Ovary (tissue), 9 donors: Measurements from ENCODE around the gene CENATAC. TPM values are rescaled to one million over a fixed set of nuclear protein-coding genes. Genes with fewer than 3 reads are reported as not detected.

Experiments used
- DNase-seq, 5 donors: peaks; one replicate each; pipeline ENCODE4 v3.0.0-alpha.2; 2019 to 2020
- H3K27ac ChIP-seq, 2 donors: fragments of 200-600 bp; one replicate each; pipeline versions ENCODE4 v1.5.1 to v1.8.0; 2019 to 2022
- H3K27me3 ChIP-seq: fragments of 200-600 bp; one replicate; pipeline ENCODE4 v1.8.0; 2022
- H3K36me3 ChIP-seq: fragments of 200-600 bp; sonication (generic); one replicate; pipeline ENCODE4 v1.5.1; 2019
- H3K4me1 ChIP-seq: one replicate; pipeline ENCODE4 v1.8.1; 2013; ENCODE audit warnings: mild to moderate bottlenecking, moderate library complexity; ENCODE audit not compliant: insufficient read depth
- H3K4me3 ChIP-seq: fragments of 200-600 bp; sonication (generic); one replicate; pipeline ENCODE4 v1.5.1; 2017
- H3K9me3 ChIP-seq, 2 donors: fragments of 200-600 bp in 1 of 2; sonication (generic) in 1 of 2; one replicate each; pipeline versions ENCODE4 v1.5.1 to v1.8.1; 2013 to 2019; ENCODE audit warnings: mild to moderate bottlenecking in 1 of 2, moderate library complexity in 1 of 2
- EP300 ChIP-seq: sonication (generic); formaldehyde crosslinking; IDR thresholded peaks from one replicate; pipeline ENCODE4 v1.6.1; 2017; ENCODE audit warnings: antibody characterized with exemption
- POLR2A ChIP-seq: fragments of 450-650 bp; IDR thresholded peaks from one replicate; pipeline ENCODE4 v1.6.1; 2017; ENCODE audit warnings: antibody characterized with exemption, mild to moderate bottlenecking, moderate library complexity
- WGBS, 3 donors: extraction: QIAGEN DNeasy Blood & Tissue Kit in 1 of 3; methylation state at CpG; one replicate each; pipeline versions ENCODE4 v1.1.5 to v1.1.7; 2013 to 2017; 5-methylcytosine and 5-hydroxymethylcytosine counted together
- intact Hi-C, 4 donors: fragments of 100-400 bp; cut with DNase I; formaldehyde crosslinking; loops; one replicate each; pipeline versions ENCODE4 v1.11.0 to v1.15.1; 2022 to 2023
- microRNA-seq, 3 donors: library from miRNA; unstranded; fragments of <30 nt; microRNA quantifications; one replicate each; pipeline versions ENCODE4 to v1.2.0, GENCODE V29; 2019 to 2020
- polyA plus RNA-seq, 2 donors: library from polyadenylated mRNA; stranded (reverse); fragments of 200-250 nt in 1 of 2; fragments of 350-450 nt in 1 of 2; fragmentation: Illumina TruSeq in 1 of 2; extraction: RNeasy Lipid Tissue Mini Kit (QIAGEN cat#74804) in 1 of 2; gene quantifications; one replicate each; pipeline ENCODE4 v1.2.3, GENCODE V29; 2013 to 2014
- small RNA-seq: library from RNA; depleted of rRNA; stranded (forward); fragments of <200 nt; gene quantifications from one replicate; pipeline ENCODE3, GENCODE V24; 2016
- total RNA-seq, 7 donors: library from RNA; depleted of rRNA in 2 of 7; stranded (reverse); fragments of >200 nt in 2 of 7; fragmentation: NEBNext Ultra II Directional in 3 of 7; extraction: Animal tissue kit (Norgen Biotek cat#: 25700) in 3 of 7; gene quantifications; one replicate each; pipeline versions ENCODE4 v1.1.0 to v1.2.4, GENCODE V29; 2016 to 2023
- TF ChIP-seq, protein P1 (sequence below), 3 donors: fragments of 450-650 bp in 2 of 3; fragments of 200-600 bp in 1 of 3; IDR thresholded peaks; one replicate each; pipeline versions ENCODE4 v1.5.1 to v1.8.0; 2016 to 2022; ENCODE audit warnings: antibody characterized with exemption in 3 of 3, mild to moderate bottlenecking in 1 of 3
- donor health status: DM: no; HTN: no; CAD: no; lungs with moderate emphysema.
- donor health status: DM: no; HTN: no; CAD: no.
- donor health status: Bipolar disorder and iron deficiency.
- donor health status: DM: yes; HTN: yes; CAD: no.
- donor health status: DM: no; HTN: no; CAD: no.
- donor health status: DM: yes; HTN: yes; CAD: no.

The CENATAC gene
- total and polyA plus RNA-seq, 9 donors: 19.9 to 51.0 (median 26.3) TPM

DNA sequence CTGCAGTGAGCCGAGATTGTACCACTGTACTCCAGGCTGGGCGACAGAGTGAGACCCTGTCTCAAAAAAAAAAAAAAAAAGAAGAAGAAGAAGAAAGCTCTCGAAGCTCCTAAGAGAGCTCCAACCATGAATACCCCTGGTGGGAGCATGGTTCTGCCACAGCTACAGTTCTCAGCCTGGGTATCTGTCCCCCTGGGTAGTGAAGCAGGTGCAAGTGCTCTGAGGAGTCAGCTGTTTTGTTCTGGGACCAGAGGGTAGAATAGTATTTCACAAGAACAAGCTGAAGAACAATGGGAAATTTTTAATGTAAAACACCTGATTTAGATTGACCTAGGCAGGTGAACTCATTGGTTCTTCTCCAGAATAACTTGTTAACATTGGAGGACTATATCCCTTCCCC lies 63.3 kb downstream of the CENATAC start:
- Histone ChIP-seq H3K9me3 (no peaks in the 10 kb centered on the region), H3K27ac (no peak overlapping the region), H3K4me1 (no peaks in the 10 kb centered on the region), H3K4me3 (no peak overlapping the region), H3K27me3 (no peaks in the 10 kb centered on the region), H3K36me3 (no peaks in the 10 kb centered on the region)
- WGBS, 3 donors: 92 to 97% (median 96%) methylated on average over 3 of the region's 3 CpGs
- intact Hi-C loops: no loop called here
- DNase-seq: no peak
- TF ChIP-seq EP300 (no peak), POLR2A (no peak)
- TF ChIP-seq, protein P1, sequence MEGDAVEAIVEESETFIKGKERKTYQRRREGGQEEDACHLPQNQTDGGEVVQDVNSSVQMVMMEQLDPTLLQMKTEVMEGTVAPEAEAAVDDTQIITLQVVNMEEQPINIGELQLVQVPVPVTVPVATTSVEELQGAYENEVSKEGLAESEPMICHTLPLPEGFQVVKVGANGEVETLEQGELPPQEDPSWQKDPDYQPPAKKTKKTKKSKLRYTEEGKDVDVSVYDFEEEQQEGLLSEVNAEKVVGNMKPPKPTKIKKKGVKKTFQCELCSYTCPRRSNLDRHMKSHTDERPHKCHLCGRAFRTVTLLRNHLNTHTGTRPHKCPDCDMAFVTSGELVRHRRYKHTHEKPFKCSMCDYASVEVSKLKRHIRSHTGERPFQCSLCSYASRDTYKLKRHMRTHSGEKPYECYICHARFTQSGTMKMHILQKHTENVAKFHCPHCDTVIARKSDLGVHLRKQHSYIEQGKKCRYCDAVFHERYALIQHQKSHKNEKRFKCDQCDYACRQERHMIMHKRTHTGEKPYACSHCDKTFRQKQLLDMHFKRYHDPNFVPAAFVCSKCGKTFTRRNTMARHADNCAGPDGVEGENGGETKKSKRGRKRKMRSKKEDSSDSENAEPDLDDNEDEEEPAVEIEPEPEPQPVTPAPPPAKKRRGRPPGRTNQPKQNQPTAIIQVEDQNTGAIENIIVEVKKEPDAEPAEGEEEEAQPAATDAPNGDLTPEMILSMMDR (IDR thresholded peaks at IDR 0.05): no peak

DNA sequence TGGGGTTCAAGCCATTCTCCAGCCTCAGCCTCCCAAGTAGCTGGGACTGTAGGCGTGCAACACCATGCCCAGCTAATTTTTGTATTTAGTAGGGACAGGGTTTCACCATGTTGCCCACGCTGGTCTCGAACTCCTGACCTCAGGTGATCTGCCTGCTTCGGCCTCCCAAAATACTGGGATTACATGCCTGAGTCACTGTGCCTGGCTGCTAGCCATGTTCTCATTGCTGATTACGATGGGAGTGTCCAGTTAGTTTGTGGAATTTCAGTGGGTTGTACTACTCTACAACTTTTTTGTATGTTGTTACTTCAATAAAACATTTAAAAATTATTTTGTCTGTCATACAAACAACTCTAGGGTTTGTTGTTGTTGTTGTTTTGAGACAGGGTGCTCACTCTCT lies 64.8 kb downstream of the CENATAC start:
- H3K4me3 ChIP-seq: no peak overlapping the region
- no peaks in the 10 kb centered on the region for H3K36me3 ChIP-seq
- H3K4me1 ChIP-seq: no peaks in the 10 kb centered on the region
- no peaks in the 10 kb centered on the region for H3K27me3 ChIP-seq
- 31 to 41% (median 40%) methylated on average over 5 of the region's 5 CpGs for WGBS, 3 donors
- no peaks in the 10 kb centered on the region for H3K9me3 ChIP-seq
- H3K27ac ChIP-seq: no peak overlapping the region
- intact Hi-C loops: no loop called here
- TF ChIP-seq, protein P1 (IDR thresholded peaks at IDR 0.05): no peak
- no peak for TF ChIP-seq POLR2A
- DNase-seq: peak in 4 of 5 donors; percentile 57 to 72 (median 60)

DNA sequence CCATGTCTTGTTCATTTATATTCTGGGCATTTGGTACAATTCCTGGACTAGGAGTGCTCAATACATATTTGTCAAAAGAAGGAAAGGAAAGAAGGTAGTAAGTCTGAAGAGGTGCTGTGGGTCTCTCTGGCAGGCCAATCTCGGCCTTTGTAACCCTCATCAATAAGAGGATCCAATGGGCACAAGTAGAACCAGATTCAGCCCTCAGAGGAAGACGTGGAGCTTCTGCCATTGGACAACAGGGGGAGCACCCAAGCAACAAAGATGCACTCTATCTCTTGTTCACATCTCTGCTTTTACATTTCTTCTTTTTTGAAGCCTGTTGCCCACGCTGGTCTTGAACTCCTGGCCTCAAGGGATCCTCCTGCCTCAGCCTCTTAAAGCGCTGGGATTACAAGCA lies 67.4 kb downstream of the CENATAC start:
- intact Hi-C loops: no loop called here
- WGBS, 3 donors: 72 to 74% (median 73%) methylated on average over 4 of the region's 4 CpGs
- no peak for TF ChIP-seq POLR2A
- TF ChIP-seq, protein P1 (IDR thresholded peaks at IDR 0.05): no peak
- no peak for TF ChIP-seq EP300
- no peaks in the 10 kb centered on the region for H3K4me1 ChIP-seq
- no peaks in the 10 kb centered on the region for H3K9me3 ChIP-seq
- H3K27me3 ChIP-seq: no peaks in the 10 kb centered on the region
- H3K4me3 ChIP-seq: no peak overlapping the region
- no peaks in the 10 kb centered on the region for H3K36me3 ChIP-seq
- DNase-seq: no peak
- H3K27ac ChIP-seq: no peak overlapping the region

Small RNA genes within 50 kb of the gene (microRNA-seq; reads per million reads assigned to microRNA genes)
- gene MIR3656: 0 to 0.38 (median 0.16) reads per million in 3 donors

Small RNA genes within 50 kb of the gene (small RNA-seq; reads per million reads assigned to genes)
- not detected for gene AP003392.2
- not detected for gene RF00017
- not detected for gene RF00019

Other genes with a start within 250 kb of the CENATAC start
- gene DDX6, start 207.0 kb upstream of the CENATAC start, total RNA-seq: 100 to 1,000 TPM in 5 of 7 donors, 10 to 100 TPM in 2; 81.6 to 212 (median 158) TPM
- gene DDX6, start 207.0 kb upstream of the CENATAC start, polyA plus RNA-seq: 10 to 100 TPM; 33.9 to 80.6 TPM
- gene CXCR5, start 114.2 kb upstream of the CENATAC start, total RNA-seq: under 1 TPM in 1 of 7 donors, not detected in 6; 0.05 TPM
- under 1 TPM in 1 of 2 donors, not detected in 1; 0.17 TPM for gene CXCR5, start 114.2 kb upstream of the CENATAC start, polyA plus RNA-seq
- 100 to 1,000 TPM in 1 of 7 donors, 10 to 100 TPM in 6; 12.9 to 145 (median 79.9) TPM for gene BCL9L, start 72.2 kb upstream of the CENATAC start, total RNA-seq
- gene BCL9L, start 72.2 kb upstream of the CENATAC start, polyA plus RNA-seq: 10 to 100 TPM in 1 of 2 donors, 1 to 10 TPM in 1; 5.5 to 31.2 TPM
- gene UPK2, start 41.8 kb upstream of the CENATAC start, total RNA-seq: not detected
- under 1 TPM in 1 of 2 donors, not detected in 1; 0.13 TPM for gene UPK2, start 41.8 kb upstream of the CENATAC start, polyA plus RNA-seq
- not detected for gene FOXR1, start 26.4 kb upstream of the CENATAC start, total RNA-seq
- 1 to 10 TPM in 1 of 2 donors, not detected in 1; 1.7 TPM for gene FOXR1, start 26.4 kb upstream of the CENATAC start, polyA plus RNA-seq
- 1,000 to 10,000 TPM; 1,999 to 7,045 (median 2,410) TPM for gene RPS25, start 20.2 kb downstream of the CENATAC start, total RNA-seq
- 1,000 to 10,000 TPM; 2,845 to 5,915 TPM for gene RPS25, start 20.2 kb downstream of the CENATAC start, polyA plus RNA-seq
- gene TRAPPC4, start 20.6 kb downstream of the CENATAC start, total RNA-seq: 10 to 100 TPM; 34.0 to 59.1 (median 57.5) TPM
- gene TRAPPC4, start 20.6 kb downstream of the CENATAC start, polyA plus RNA-seq: 10 to 100 TPM; 43.8 to 55.1 TPM
- 10 to 100 TPM; 11.2 to 38.1 (median 14.8) TPM for gene SLC37A4, start 32.7 kb downstream of the CENATAC start, total RNA-seq
- 10 to 100 TPM; 10.5 to 11.9 TPM for gene SLC37A4, start 32.7 kb downstream of the CENATAC start, polyA plus RNA-seq
- 100 to 1,000 TPM in 2 of 7 donors, 10 to 100 TPM in 5; 26.5 to 156 (median 69.7) TPM for gene HYOU1, start 59.1 kb downstream of the CENATAC start, total RNA-seq
- 10 to 100 TPM; 34.6 to 99.3 TPM for gene HYOU1, start 59.1 kb downstream of the CENATAC start, polyA plus RNA-seq
- 10 to 100 TPM; 24.3 to 45.0 (median 34.9) TPM for gene VPS11, start 69.7 kb downstream of the CENATAC start, total RNA-seq
- gene VPS11, start 69.7 kb downstream of the CENATAC start, polyA plus RNA-seq: 10 to 100 TPM; 40.1 to 47.8 TPM
- gene HMBS, start 86.7 kb downstream of the CENATAC start, total RNA-seq: 10 to 100 TPM in 2 of 7 donors, 1 to 10 TPM in 5; 1.1 to 19.4 (median 8.7) TPM
- 1 to 10 TPM; 4.6 to 7.6 TPM for gene HMBS, start 86.7 kb downstream of the CENATAC start, polyA plus RNA-seq
- gene DPAGT1, start 103.7 kb downstream of the CENATAC start, total RNA-seq: 10 to 100 TPM; 14.1 to 31.3 (median 24.4) TPM
- gene DPAGT1, start 103.7 kb downstream of the CENATAC start, polyA plus RNA-seq: 10 to 100 TPM; 18.3 to 61.4 TPM
- 10 to 100 TPM in 1 of 7 donors, 1 to 10 TPM in 6; 4.4 to 13.6 (median 8.8) TPM for gene C2CD2L, start 109.2 kb downstream of the CENATAC start, total RNA-seq
- gene C2CD2L, start 109.2 kb downstream of the CENATAC start, polyA plus RNA-seq: 1 to 10 TPM; 2.8 to 5.5 TPM
- gene HINFP, start 123.4 kb downstream of the CENATAC start, total RNA-seq: 10 to 100 TPM; 15.2 to 27.9 (median 22.8) TPM
- gene HINFP, start 123.4 kb downstream of the CENATAC start, polyA plus RNA-seq: 10 to 100 TPM; 17.5 to 20.4 TPM
- gene ABCG4, start 150.9 kb downstream of the CENATAC start, total RNA-seq: under 1 TPM in 4 of 7 donors, not detected in 3; 0.10 to 0.80 (median 0.32) TPM
- gene ABCG4, start 150.9 kb downstream of the CENATAC start, polyA plus RNA-seq: 1 to 10 TPM in 1 of 2 donors, under 1 TPM in 1; 0.06 to 1.3 TPM
- 10 to 100 TPM in 3 of 7 donors, 1 to 10 TPM in 4; 4.4 to 13.4 (median 9.4) TPM for gene NLRX1, start 170.6 kb downstream of the CENATAC start, total RNA-seq
- 1 to 10 TPM; 3.1 to 6.1 TPM for gene NLRX1, start 170.6 kb downstream of the CENATAC start, polyA plus RNA-seq
- gene NHERF4, start 187.3 kb downstream of the CENATAC start, total RNA-seq: 10 to 100 TPM in 1 of 7 donors, 1 to 10 TPM in 1, under 1 TPM in 3, not detected in 2; 0.32 to 27.5 (median 0.95) TPM
- gene NHERF4, start 187.3 kb downstream of the CENATAC start, polyA plus RNA-seq: under 1 TPM in 1 of 2 donors, not detected in 1; 0.11 TPM
- 10 to 100 TPM in 5 of 7 donors, 1 to 10 TPM in 2; 7.6 to 17.9 (median 13.4) TPM for gene CBL, start 208.2 kb downstream of the CENATAC start, total RNA-seq
- 10 to 100 TPM in 1 of 2 donors, 1 to 10 TPM in 1; 3.6 to 12.3 TPM for gene CBL, start 208.2 kb downstream of the CENATAC start, polyA plus RNA-seq